Nucleus accumbens (tissue), 56 donors: ENCODE results near the gene CRMP1.

Experiments
- DNase-seq, 56 donors: peaks; one replicate each; lab custom pipeline; 2025; lab: John Stamatoyannopoulos, UW

CRMP1 gene

GRCh38 chr4:5893004-5893580 lies at the start of gene CRMP1:
Gene CRMP1 (minus strand): TSS chr4:5893086. CDS start chr4:5892969, 117 bp downstream.
- peak in 18 of 56 donors; percentile 13 to 71 (median 36) for DNase-seq

DNA sequence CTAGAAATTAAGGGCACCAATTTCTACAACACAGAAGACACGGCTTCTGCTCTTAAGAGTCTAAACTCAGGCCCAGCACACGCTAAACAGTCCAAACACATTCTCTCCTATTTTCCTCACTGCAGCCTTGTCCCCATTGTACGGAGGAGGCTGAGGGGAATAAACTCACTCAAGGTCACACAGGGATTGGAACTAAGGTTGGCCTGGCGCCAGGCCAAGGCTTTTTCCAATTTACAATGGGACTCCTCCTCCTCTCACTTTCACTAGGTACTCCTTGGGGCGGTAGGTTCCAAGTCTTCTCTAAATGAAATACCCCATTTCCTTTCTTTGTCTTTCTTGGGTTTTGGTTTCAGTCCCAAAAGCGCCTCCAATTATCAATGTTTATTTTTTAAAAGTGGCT lies 48.7 kb upstream of the CRMP1 start:
- DNase-seq, result no peak

GRCh38 chr4:5940470-5941203 lies 47.8 kb upstream of the CRMP1 start:
- DNase-seq, result no peak

DNA sequence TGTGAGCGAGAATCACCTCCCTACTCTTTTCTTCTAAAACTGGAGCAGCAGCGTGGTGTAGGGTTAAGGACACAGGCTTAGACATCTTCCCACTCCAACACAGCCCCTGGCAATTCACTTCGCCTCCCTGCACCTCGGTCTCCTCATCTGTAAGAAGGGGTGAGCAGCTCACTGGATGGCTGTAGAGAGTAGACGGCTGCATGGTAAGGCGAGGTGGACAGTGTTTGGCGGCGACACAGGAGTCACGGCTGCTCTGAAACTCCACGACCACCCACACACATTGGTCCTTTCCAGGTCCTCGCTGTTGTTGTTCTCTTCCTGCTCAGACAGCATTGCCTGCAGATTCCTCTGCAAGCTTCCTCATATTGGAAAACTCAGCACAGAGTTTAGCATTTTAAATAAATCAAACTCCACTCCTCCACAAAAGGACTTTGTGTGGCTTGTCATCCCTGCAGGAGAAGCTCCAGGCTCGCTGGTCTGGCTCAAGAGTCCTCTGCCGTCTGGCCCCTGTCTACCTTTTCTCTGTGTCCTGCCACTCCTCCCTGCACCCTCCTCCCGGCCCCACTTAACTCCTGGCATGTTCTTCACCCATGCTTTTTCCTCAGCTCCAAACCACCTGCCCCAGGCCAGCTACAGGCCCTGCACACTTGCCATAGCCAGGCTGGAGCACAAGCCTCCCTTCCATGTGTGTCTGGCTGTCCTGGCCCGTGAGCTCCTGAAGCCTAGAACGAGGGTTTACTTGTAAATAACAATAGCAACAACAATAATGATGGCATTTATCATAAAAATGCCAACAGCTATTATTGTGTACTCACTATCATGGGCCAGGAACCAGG lies 41.3 kb upstream of the CRMP1 start:
- DNase-seq, result no peak

DNA sequence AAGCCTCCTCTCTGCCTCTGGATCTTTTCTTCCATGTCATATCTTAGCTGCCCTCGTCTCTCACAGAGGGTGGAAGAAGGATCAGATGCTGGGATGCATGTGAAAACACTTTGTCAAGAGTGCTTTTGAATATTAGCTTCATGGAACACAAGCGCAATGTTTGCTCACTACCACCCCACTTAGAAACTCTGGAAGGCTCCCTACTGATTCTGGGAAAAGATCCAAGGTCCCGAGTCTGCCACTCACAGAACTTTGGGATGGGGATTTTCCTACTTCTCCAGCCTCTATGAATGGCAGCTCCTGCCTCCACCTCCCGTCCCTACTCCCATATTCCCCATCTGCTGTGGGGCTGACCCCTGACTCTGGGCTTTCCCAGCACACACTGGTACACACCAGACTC lies 40.2 kb upstream of the CRMP1 start:
- DNase-seq, result no peak

GRCh38 chr4:5932035-5932568 lies 39.2 kb upstream of the CRMP1 start:
- no peak for DNase-seq

GRCh38 chr4:5931526-5931925 lies 38.6 kb upstream of the CRMP1 start:
- DNase-seq, result no peak

DNA sequence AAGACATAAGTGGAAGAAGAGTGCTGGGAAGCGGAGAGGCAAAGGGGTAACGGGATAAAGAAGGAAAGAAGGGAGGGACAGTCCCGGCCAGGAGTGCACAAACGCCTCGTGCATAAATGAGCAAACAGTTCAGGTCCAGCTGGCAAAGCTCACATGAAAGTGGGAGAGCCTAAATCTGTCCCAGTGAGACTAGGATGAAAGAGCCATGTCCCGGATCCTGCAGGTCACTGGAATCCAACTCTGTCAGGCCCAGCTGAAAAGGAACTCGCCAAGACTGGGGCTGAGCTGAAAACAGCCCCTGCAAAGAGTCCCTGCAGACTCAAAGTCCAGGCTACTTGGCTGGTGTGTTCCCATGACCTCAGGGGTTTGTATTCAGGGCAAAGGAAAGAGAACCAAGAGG lies 38.0 kb upstream of the CRMP1 start:
- DNase-seq, result no peak

DNA sequence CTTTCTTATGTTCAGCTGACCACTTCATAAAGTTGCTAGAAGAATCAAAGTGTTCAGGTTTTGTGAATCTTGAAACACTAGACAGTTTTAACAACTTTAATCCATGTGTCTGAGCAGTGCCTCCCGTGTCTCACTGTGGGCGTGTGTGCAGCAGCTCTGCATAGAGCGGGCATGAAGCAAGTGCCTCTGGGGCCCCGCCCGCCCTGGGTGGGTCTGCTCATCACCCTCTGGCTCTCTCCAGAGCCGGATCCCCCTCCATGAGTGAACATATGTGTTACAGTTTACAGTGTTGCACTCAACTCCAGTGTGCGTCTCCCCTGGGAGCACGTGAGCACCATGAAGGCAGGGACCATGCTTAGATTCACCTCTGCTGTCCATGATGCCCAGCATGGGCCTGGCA lies 37.6 kb upstream of the CRMP1 start:
- peak in 6 of 56 donors; percentile 5 to 40 (median 18) for DNase-seq

DNA sequence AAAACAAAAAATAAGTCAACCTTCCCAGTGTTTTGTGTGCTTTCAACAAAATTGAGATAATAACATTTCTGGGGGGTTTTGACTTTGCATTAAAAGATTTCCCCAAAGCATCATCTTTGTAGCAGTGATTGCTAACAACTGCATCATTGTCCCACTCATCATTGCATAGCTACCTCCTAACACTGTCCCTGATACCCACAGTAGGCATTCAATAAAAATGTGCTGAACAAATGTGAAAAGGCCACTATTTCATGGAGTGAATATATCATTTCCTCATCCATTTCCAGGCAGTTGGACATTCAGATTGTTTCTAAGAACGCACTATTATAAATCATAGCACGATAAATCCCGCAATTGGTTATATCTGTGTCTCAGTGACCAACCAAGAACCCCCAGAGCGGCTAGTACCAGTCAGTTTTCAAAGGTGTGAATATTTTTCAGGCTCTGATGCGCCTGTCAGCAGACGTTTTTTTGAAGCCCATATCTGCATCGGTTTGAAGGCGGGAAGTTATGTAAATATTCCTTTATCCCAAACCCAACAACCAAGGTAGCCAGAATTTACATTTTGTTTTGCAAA lies 36.0 kb upstream of the CRMP1 start:
- no peak for DNase-seq

DNA sequence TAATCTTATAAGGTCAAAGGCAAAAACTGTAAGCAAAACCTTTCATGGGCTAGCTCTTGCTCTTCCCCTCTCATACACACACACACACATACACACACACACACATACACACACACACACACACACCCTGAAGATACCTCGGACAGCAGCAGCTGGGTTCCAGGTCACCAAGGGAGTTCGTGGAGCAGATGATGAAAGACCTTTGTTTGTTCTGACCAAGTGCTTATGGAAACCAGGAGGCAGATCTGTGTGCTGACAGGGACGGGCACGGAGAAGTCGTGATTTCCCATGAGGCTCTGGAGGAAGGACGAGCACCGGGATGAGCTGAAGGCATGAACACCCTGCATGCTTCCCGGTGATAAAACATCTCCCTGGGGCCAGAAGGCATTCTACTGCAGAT lies 35.4 kb upstream of the CRMP1 start:
- no peak for DNase-seq

DNA sequence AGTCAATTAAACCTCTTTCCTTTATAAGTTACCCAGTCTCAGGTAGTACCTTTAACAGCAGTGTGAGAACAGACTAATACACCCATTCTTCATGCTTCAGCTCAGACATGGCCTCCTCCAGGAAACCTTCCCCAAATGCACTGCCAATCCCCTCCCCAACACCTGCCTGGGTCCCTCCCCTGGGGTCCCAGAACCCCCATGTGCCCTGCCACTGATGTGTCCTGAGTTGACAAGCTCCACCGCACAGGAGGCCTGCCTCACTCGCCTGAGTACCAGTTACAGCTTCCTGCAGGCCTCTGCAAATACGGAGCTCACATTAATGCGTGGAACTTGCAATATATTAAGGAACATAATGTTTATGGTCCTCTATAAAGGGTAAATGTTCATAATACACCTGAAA lies 34.9 kb upstream of the CRMP1 start:
- no peak for DNase-seq

DNA sequence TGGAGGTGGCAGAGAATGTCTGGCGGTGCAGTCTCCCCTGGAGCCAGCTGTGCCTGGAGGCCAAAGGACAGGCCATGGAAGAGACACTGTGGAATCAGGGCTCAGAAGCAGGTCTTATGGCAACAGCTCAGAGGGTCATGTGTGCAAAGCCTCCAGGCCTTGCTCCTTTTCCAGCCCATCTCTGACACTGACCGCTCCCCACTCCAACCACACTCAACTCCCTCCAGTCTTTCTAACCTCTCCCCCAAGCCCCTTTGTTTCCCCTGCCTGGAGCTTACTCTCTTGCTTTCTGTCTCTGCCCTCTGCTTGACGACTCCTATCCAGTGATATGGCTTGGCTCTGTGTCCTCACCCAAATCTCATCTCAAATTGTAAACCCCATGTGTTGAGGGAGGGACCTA lies 34.2 kb upstream of the CRMP1 start:
- no peak for DNase-seq

DNA sequence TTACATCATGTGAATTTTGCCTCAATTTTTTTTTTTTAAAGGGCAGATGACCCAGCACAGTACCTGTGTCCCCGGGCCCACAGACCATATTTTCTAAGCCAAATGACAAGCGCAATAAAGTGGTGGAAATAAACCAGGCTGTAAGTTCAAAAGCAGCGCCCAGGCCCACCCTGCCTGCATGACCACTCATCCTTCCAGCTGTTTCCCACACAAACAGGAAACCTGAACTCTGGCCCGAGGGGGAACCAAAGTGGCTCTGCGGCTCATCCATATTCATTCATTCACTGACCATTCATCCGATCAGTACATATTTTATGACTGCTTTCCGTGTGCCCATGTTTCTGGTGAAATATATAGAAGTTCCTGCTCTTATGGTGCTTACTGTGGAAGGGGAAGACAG lies 33.7 kb upstream of the CRMP1 start:
- DNase-seq, result no peak

DNA sequence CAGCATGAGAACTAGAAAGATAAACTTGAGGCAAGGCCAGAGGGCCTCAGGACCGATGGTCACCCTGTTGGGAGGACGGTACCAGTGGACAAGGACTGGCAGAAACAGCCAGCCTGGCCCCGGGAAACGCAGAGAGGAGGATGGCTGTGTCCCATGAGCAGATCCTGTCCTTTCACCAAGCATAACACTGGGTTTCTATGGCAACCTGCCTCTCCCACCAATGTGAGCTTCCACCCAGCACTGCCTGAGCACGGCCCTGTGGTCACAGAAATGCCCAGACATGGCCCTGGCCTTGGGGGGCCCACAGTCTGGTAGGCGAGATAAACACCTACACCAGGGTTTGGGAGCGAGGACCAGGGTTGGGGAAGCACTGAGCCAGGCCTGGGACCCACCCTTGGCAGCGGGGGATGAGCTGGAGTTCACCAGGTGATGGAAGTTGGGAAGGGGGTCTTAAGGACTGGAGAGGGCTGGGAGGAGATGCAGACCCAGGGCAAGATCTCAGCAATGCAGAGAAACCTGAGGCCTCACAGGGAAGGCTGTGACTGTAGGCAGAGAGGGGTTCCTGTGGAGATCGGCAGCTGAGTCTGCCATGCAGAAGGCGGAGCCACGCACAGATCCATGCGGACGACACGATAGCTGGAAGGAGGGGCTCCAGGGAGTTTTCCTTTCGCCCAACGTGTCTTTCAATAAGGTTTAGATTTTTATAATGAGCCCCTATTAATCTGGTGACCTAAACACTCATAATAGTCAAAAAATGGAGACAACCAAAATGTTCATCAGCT lies 32.7 kb upstream of the CRMP1 start:
- DNase-seq, result no peak

DNA sequence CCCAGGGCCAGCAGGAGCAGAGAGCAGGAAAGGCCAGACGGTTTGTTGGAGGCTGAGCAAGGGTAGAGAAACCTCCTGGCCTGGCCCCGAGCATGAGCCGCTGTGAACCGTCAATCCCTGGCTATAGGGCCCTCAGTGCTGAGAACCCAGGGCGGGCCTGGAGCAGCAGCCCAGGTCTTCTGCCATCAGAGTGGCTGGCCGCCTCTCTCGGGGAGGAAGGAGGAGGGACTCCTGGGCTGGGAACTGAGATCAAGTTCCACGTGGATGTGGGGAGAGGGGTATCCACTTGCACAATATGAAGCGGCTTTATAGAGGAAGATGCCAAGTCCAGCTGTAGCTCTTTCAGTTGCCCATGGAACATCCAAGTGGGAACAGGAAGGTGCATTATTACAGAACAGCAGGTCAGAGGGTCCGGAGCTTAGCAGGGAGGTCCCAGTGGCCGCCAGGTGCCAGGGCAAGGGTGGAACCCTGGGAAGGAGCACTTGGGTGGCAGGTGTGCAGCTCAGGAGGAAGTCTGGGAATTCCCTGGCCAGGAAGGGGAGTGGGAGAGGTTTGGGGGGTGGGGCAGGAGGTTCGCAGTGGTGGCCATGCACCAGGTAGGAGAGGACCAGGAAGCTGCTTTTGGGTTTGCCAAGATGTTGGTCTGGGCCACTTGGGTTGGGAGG lies 31.7 kb upstream of the CRMP1 start:
- DNase-seq, result no peak

GRCh38 chr4:5923376-5923775 lies 30.5 kb upstream of the CRMP1 start:
- DNase-seq, result no peak

GRCh38 chr4:5922556-5922955 lies 29.7 kb upstream of the CRMP1 start:
- DNase-seq, result no peak

DNA sequence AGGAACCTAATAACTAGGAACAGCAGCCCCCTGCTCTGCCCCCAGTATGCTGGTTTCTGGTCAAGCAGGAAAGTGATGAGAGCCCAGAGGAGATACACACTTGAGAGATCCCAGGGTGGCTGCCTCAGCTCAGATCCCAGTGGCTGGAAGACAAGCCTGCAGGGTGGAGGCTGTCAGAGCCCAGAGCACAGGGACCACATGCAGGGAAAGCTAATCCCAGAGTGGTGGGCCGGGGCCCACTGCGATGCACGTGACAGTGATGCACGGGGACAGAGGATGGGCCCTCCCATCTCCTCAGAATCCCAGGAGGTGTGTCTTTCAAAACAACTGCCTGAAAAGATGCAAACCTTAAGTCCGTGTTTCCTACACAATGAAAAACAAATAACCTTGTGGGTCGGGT lies 29.1 kb upstream of the CRMP1 start:
- no peak for DNase-seq
